Measurements from ENCODE around the gene CLDN18.

DNA sequence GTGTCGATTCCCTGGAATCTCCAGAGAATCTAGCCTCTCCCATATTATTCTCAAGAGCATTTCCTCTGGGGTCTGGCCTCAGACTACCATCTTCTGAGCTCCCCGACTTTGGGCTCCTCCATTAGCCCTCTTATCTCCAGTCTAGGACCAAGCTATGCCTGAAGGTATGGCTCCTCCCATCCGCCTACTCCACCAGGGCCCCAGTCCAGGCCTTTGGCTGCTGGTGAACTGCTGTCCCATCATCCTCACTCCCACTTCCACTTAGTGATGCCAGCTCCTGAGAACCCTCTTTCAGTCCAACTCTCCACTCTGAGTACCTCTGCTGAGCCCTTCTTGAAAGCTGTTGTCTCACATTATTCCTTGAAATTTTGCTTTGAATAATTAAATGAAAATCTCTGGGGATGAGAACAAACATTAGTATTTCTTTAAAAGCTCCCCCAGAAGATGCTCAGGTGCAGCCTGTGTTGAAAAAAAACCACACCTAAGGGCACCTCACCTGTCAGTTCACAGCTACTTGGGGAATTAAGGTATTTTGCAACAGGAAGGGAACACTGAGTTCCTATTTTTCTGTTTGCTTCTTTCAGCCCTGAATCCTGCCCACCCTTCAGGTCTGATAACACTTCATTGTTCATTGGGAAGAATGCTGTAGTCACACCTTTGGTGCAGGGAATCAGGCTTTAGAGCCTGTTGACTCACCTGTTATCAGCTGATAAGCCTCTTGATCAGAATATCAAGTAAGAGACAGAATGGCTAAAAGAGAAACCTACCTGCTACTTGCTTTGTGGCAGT lies 9.5 kb downstream of the CLDN18 start:
- TF ChIP-seq, protein P1, sequence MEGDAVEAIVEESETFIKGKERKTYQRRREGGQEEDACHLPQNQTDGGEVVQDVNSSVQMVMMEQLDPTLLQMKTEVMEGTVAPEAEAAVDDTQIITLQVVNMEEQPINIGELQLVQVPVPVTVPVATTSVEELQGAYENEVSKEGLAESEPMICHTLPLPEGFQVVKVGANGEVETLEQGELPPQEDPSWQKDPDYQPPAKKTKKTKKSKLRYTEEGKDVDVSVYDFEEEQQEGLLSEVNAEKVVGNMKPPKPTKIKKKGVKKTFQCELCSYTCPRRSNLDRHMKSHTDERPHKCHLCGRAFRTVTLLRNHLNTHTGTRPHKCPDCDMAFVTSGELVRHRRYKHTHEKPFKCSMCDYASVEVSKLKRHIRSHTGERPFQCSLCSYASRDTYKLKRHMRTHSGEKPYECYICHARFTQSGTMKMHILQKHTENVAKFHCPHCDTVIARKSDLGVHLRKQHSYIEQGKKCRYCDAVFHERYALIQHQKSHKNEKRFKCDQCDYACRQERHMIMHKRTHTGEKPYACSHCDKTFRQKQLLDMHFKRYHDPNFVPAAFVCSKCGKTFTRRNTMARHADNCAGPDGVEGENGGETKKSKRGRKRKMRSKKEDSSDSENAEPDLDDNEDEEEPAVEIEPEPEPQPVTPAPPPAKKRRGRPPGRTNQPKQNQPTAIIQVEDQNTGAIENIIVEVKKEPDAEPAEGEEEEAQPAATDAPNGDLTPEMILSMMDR (IDR thresholded peaks at IDR 0.05; ENCODE audit: low read length), result no peak
- no peak for TF ChIP-seq EZH2 (IDR thresholded peaks at IDR 0.05; ENCODE audit: borderline replicate concordance, low read length)
